NCI-H69 (cell line): ENCODE measurements around the gene INPP5J.
"Not testable (repeated sequence)": the region's sequence is repeated elsewhere in the genome, so short reads cannot be mapped to it uniquely, and the experiment has no call there.

ENCODE experiments used
- DNase-seq: peaks from one replicate; lab custom pipeline; 2025; lab: John Stamatoyannopoulos, UW

Gene INPP5J

GRCh38 chr22:31088233-31088986 lies 34.4 kb upstream of the INPP5J start:
- no peak for DNase-seq

DNA sequence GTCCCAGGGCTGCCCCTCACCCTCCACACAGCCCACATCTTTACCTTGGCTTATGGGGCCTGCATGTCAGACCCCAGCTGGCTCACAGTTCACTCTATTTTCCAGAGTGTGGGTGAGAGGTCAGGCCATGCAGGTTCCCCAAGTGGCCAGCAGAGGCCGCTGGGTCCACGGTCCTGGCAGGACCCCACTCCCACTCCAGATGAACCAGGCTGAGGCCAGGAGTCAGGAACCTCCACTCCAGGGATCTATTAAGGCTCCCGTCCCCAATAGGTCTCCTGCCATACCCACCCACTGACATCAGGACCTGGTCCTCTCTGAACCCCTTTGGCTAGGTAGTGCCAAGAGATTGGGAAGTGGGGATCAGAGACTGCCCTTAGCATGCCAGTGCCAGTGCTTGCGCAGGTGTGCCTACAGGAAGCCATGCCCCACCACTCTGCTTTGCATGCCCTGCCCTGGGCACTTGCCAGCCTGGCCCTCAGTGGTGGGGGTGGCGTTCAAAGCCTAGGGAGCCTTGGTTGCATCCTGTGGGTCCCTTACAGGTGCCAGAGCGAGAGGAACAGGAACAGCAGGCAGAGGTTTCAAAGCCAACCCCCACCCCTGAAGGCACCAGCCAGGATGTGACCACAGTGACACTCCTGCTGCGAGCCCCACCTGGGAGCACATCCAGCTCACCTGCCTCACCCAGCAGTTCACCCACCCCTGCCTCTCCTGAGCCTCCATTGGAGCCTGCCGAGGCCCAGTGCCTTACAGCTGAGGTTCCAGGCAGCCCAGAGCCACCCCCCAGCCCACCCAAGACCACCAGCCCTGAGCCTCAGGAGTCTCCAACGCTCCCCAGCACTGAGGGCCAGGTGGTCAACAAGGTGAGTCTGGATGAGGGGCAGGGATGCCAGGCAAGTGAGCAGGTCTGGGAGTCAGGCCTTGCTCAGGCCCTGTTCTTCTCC lies 33.3 kb upstream of the INPP5J start:
- peak; percentile 60 for DNase-seq

- no peak for DNase-seq
Observed at GRCh38 chr22:31090217-31091085, 32.3 kb upstream of the INPP5J start.

DNA sequence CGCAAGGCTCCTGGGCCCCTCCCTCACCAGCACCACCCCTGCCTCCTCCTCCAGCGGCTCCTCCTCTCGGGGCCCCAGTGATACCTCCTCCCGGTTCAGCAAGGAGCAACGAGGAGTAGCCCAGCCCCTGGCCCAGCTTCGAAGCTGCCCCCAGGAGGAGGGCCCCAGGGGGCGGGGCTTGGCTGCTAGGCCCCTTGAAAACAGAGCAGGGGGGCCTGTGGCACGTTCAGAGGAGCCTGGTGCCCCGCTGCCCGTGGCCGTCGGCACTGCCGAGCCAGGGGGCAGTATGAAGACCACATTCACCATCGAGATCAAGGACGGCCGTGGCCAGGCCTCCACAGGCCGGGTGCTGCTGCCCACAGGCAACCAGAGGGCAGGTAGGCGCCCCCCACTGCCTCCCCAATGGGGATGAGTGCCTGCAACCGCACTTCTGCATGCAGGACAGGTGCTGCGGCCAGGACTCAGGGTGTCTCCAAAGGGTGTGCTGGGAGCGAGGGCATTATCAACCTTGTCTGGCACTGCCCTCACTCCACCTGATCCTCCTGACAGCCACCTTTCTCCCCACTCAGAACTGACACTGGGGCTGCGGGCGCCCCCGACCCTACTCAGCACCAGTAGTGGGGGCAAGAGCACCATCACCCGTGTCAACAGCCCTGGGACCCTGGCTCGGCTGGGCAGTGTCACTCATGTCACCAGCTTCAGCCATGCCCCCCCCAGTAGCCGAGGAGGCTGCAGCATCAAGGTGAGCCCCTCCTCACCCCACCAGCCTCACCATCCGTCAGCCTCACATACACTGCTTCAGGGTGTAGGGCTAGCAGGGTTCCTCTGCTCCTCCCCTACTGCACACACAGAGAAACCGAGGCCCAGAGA lies 31.4 kb upstream of the INPP5J start:
- DNase-seq: no peak

- no peak for DNase-seq
Observed at GRCh38 chr22:31092161-31092560, 30.6 kb upstream of the INPP5J start.

- DNase-seq: no peak
Observed at GRCh38 chr22:31093086-31093850, 29.5 kb upstream of the INPP5J start.

- no peak for DNase-seq
Observed at GRCh38 chr22:31094021-31094551, 28.7 kb upstream of the INPP5J start.

- DNase-seq: no peak
Observed at GRCh38 chr22:31094741-31095140, 28.0 kb upstream of the INPP5J start.

DNA sequence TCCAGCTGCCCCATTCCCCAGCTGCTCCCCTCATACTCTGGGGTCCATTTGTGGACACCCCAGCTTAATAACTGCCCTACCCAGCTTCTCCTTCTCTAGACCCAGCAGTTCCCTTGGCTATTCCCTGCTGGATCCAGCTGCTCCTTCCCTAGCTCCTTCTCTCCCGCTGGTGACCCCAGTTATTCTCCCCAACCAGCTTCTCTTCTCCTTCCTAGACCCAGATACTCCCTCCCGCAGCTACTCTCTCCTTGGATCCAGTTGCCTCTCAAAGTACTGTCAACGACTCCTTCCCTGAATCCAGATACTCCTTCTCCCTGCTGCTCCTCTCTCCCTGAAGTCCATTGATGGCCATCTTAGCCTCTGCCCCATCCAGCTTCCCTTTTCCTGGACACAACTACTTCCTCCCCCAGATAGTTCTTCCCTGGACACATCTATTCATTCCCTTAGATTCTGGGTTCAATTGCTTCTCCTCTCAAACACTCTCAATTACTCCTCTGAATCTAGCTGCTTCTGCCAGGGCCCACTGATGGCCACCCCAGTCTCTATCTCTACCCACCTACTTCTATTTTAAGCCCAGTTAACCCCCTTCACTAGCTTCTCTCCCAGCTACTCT lies 27.0 kb upstream of the INPP5J start:
- DNase-seq: no peak

- DNase-seq: no peak
Observed at GRCh38 chr22:31096657-31097279, 26.0 kb upstream of the INPP5J start.

DNA sequence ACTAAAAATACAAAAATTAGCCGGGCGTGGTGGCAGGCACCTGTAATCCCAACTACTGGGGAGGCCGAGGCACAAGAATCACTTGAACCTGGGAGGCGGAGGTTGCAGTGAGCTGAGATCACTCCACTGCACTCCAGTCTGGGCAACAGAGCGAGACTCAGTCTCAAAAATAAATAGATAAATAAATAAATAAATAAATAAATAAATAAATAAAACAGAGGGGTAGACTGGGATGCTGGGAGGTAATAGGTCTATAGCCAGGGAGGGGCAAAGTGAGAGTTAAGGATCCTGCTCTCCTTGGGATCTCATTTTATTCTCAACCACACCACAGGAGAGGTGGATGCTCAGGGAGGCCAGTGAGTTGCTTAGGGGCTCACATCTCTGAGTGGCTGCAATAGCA lies 25.2 kb upstream of the INPP5J start:
- DNase-seq: not testable (repeated sequence)

DNA sequence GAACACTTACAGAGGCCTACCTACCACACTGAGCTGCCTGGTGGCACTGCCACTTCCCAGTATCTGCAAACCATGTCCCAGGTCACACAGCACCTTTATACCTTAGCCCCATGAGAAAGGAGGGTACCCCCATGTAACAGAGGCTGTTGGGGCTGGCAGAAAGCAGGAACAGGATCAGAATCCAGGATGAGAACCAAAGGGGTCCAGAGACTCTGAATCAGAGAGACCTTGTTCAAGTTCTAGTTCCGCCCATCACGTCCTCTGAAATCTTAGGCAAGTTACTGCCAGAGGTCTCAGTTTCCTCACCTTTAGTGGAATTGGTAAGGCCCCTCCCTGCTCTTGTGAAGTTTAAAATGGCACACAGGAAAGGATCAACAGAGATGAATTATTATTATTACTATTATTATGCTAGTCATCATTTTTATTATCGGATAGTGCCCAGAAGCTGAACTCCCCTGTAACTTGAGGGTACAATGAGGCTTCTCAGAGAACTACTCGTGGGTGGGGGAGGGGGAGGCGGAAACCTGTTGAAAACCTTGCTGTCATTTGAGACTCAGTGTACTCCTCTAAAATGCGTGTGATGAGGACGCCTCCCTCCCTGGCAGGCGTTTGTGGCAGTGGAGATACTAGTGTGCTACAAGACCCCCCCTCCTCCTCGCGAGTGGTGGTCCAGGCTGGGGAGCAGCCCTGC lies 24.7 kb upstream of the INPP5J start:
- no peak for DNase-seq

DNA sequence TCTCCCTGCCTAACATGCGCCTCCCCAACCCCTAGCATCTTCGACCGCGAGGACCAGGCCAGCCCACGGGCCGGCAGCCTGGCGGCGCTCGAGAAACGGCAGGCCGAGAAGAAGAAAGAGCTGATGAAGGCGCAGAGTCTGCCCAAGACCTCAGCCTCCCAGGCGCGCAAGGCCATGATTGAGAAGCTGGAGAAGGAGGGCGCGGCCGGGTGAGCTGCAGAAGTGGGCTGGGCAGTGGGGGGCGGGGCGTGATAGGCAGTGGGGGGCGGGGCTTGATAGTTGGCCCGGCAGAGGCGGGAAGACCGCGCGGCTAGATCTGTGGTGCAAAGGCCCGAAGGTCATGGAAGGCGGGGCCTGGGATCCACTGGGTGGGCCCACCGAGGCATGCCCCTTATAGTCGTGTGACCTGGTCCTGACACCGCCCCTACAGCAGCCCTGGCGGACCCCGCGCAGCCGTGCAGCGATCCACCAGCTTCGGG lies 24.1 kb upstream of the INPP5J start:
- no peak for DNase-seq

- DNase-seq: no peak
Observed at GRCh38 chr22:31099386-31099785, 23.4 kb upstream of the INPP5J start.

DNA sequence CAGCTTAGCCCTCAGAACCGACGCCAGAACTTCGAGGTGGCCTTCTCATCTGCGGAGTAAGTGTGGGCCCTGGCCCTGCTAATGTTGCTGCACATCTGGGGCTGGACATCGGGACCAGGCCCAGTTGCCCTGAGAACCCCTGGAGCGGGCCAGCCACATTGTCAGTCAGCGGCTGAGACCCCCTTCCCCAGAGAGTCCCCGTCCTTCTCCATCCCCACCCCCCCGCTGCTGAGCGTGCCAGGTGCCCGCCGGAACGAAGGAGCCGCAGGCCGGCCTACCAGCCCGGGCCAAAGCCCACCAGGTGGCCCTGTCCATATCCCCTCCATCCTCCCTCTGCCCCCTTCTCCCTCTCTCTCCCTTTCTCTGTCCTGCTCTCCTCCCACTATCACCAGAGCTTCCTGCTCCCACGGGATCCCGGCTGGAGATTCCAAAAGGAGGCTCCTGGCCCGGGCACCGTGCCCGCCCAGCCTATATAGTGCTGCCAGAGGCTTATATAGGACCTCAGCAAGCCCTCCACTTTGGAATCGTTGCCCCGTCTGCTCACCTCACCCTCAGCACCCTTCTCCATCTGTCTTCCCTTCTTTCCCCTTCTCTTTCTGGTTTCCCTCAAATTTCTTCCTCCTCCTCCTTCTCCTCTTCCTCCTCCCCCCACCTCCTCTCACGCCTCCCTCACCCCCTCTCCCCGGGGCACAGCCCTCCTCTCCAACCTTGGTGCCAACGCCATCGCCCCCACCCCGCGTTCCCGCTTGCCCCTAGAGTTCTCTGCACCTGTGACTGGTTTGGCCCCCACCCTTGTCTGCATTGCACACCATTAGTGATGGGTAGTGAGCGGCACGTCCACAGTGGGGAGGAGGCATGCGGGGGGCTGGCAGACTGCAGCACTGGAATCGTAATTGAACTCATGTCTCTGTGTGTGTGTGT lies 22.7 kb upstream of the INPP5J start:
- DNase-seq: no peak

DNA sequence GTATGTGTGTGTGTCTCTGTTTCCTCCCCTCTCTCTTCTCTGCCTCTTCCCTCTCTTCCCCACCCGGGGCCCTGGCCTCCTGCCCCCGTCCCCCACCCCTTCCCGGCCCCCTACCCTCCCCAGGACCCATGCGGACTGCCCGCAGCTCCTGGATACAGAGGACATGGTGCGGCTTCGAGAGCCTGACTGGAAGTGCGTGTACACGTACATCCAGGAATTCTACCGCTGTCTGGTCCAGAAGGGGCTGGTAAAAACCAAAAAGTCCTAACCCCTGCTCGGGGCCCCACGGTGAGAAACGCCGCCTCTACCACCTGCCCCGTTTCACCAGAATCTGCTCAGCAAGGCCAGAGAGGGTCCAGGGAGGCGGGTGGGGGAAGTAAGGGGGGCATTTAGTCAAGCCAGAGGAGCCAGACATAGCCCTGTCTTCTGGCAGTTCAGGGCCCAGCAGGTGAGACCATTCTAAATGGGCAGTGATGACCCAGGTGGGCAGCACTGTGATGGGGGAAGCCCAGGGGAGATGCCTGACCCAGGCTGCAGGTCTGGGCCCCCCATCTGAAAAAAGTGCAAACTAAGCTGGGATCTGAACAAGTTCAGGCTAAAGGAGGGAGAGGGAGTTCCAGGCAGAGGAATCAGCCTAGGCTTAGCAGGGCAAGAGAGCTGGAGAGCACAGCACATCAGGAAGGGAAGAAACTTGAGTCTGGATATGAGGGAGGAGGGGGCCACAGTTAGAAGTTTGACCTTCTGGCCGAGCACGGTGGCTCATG lies 21.8 kb upstream of the INPP5J start:
- no peak for DNase-seq
